Activated T-cell treated with anti-CD3 and anti-CD28 coated beads for 1 hour (primary cell): ENCODE results near the gene ATPAF1.

Experiments
- DNase-seq: peaks from one replicate; pipeline ENCODE4 v3.0.0-alpha.2; 2020; ENCODE audit warnings: low read depth

ATPAF1 gene

GRCh38 chr1:46615735-46616134 lies 52.4 kb downstream of the ATPAF1 start:
- DNase-seq, result no peak

GRCh38 chr1:46615088-46615487 lies 53.1 kb downstream of the ATPAF1 start:
- DNase-seq, result no peak

GRCh38 chr1:46614604-46614984 lies 53.6 kb downstream of the ATPAF1 start:
- no peak for DNase-seq

- no peak for DNase-seq
These were observed 54.2 kb downstream of the ATPAF1 start for GRCh38 chr1:46613661-46614603.

- no peak for DNase-seq
These were observed 55.1 kb downstream of the ATPAF1 start for GRCh38 chr1:46612937-46613660.

- no peak for DNase-seq
These were observed 56.4 kb downstream of the ATPAF1 start for GRCh38 chr1:46611691-46612221.

GRCh38 chr1:46607345-46608130 lies 60.6 kb downstream of the ATPAF1 start:
- no peak for DNase-seq

- DNase-seq, result no peak
These were observed 61.8 kb downstream of the ATPAF1 start for GRCh38 chr1:46606255-46606965.

- no peak for DNase-seq
These were observed 62.9 kb downstream of the ATPAF1 start for GRCh38 chr1:46605232-46605631.

- peak; percentile 99 for DNase-seq
These were observed 64.2 kb downstream of the ATPAF1 start, which contains the start of gene MKNK1 for GRCh38 chr1:46603858-46604549. Gene MKNK1, minus strand, starts transcription at chr1:46604268. Its CDS starts 20,941 bp downstream, at chr1:46583327.

- DNase-seq, result no peak
These were observed 64.7 kb downstream of the ATPAF1 start for GRCh38 chr1:46603481-46603857.

- DNase-seq, result no peak
These were observed 66.7 kb downstream of the ATPAF1 start for GRCh38 chr1:46601257-46602007.

- DNase-seq, result no peak
These were observed 68.8 kb downstream of the ATPAF1 start for GRCh38 chr1:46599059-46599970.

GRCh38 chr1:46596846-46597245 lies 71.3 kb downstream of the ATPAF1 start:
- no peak for DNase-seq

- DNase-seq, result no peak
These were observed 72.1 kb downstream of the ATPAF1 start for GRCh38 chr1:46596036-46596435.

GRCh38 chr1:46595127-46595526 lies 73.0 kb downstream of the ATPAF1 start:
- no peak for DNase-seq

- no peak for DNase-seq
These were observed 74.1 kb downstream of the ATPAF1 start for GRCh38 chr1:46594063-46594462.

GRCh38 chr1:46592823-46593222 lies 75.3 kb downstream of the ATPAF1 start:
- DNase-seq, result no peak

- DNase-seq, result no peak
These were observed 78.6 kb downstream of the ATPAF1 start for GRCh38 chr1:46589529-46589928.
